Gastroesophageal sphincter (tissue), 4 donors: ENCODE measurements around the gene ACTR3C. TPM values are rescaled to one million over a fixed set of nuclear protein-coding genes. Genes with fewer than 3 reads are reported as not detected.
"Not testable (repeated sequence)": the region's sequence is repeated elsewhere in the genome, so short reads cannot be mapped to it uniquely, and the experiment has no call there.

Source experiments
- ATAC-seq: fragments of 150-250 bp; one replicate; pipeline ENCODE4 v1.9.1; 2016; ENCODE audit warnings: mild to moderate bottlenecking, moderate library complexity
- H3K27ac ChIP-seq, 4 donors: fragments of 200-600 bp; sonication (generic) in 3 of 4; 1 replicate in 3 of 4; 2 replicates in 1 of 4; pipeline ENCODE4 v1.5.1; 2016 to 2019
- H3K27me3 ChIP-seq: fragments of 200-600 bp; sonication (generic); one replicate; pipeline ENCODE4 v1.5.1; 2019
- H3K36me3 ChIP-seq, 2 donors: fragments of 200-600 bp; sonication (generic); one replicate each; pipeline ENCODE4 v1.5.1; 2019; ENCODE audit warnings: control low read depth in 1 of 2
- H3K4me1 ChIP-seq, 3 donors: fragments of 200-600 bp; sonication (generic); 1 replicate in 2 of 3; 2 replicates in 1 of 3; pipeline ENCODE4 v1.5.1; 2016 to 2019; ENCODE audit warnings: control low read depth in 2 of 3
- H3K4me3 ChIP-seq, 2 donors: fragments of 200-600 bp; sonication (generic); one replicate each; pipeline ENCODE4 v1.5.1; 2019; ENCODE audit warnings: mild to moderate bottlenecking in 1 of 2, moderate library complexity in 1 of 2
- H3K9me3 ChIP-seq, 3 donors: fragments of 200-600 bp; sonication (generic); one replicate each; pipeline ENCODE4 v1.5.1; 2017 to 2019; ENCODE audit warnings: control low read depth in 2 of 3
- CTCF ChIP-seq, 4 experiments: fragments of 200-600 bp in 2 of 4; fragments of 450-650 bp in 2 of 4; sonication (generic) in 1 of 4; IDR thresholded peaks; one replicate each; pipeline ENCODE4 v1.5.1; 2017 to 2019; ENCODE audit warnings: antibody characterized with exemption in 4 of 4, mild to moderate bottlenecking in 2 of 4, moderate library complexity in 2 of 4
- EP300 ChIP-seq: sonication (generic); formaldehyde crosslinking; IDR thresholded peaks from one replicate; pipeline ENCODE4 v1.6.1; 2017; ENCODE audit warnings: antibody characterized with exemption, mild to moderate bottlenecking
- POLR2A ChIP-seq, 2 donors: fragments of 450-650 bp; IDR thresholded peaks; one replicate each; pipeline ENCODE4 v1.6.1; 2017; ENCODE audit warnings: antibody characterized with exemption in 2 of 2, mild to moderate bottlenecking in 2 of 2, moderate library complexity in 1 of 2
- POLR2AphosphoS5 ChIP-seq: sonication (generic); formaldehyde crosslinking; IDR thresholded peaks from one replicate; pipeline ENCODE4 v1.6.1; 2017; ENCODE audit warnings: antibody characterized with exemption
- WGBS, 2 donors: methylation state at CpG; one replicate each; pipeline ENCODE4 v1.1.5; 2018; ENCODE audit warnings: low coverage in 1 of 2; 5-methylcytosine and 5-hydroxymethylcytosine counted together
- total RNA-seq, 4 donors: library from RNA; depleted of rRNA; stranded (reverse); fragments of >200 nt; gene quantifications; one replicate each; pipeline ENCODE4 v1.1.0, GENCODE V29; 2016

The ACTR3C gene
- total RNA-seq, 4 donors from 2014 or later, result 6.4 to 10.0 (median 8.1) TPM

- Histone ChIP-seq H3K36me3 (peaks cover 0 to 31% of the 10 kb centered on the region in 2 donors), H3K4me3 (peak overlapping the region; percentile 80 to 89), H3K9me3 (no peaks in the 10 kb centered on the region), H3K4me1 (peaks cover 0 to 35% (median 9%) of the 10 kb centered on the region in 3 donors), H3K27me3 (peaks cover 4% of the 10 kb centered on the region), H3K27ac (peak overlapping the region; percentile 62 to 89 (median 86))
- no peak for TF ChIP-seq CTCF (IDR thresholded peaks at IDR 0.05)
- TF ChIP-seq EP300, result no peak
- TF ChIP-seq POLR2A (IDR thresholded peaks at IDR 0.05), result no peak
- no peak for TF ChIP-seq POLR2AphosphoS5
- peak; percentile 19 for ATAC-seq
- 20 to 38% methylated on average over 4 of the region's 16 CpGs for WGBS, 2 donors
Measured at GRCh38 chr7:150323682-150324372, 482 bp upstream of the ACTR3C start.

GRCh38 chr7:150322114-150322832 is 1.1 kb downstream of the ACTR3C start:
- no peak for ATAC-seq
- Histone ChIP-seq H3K27me3 (peaks cover 4% of the 10 kb centered on the region), H3K4me1 (peaks cover 0 to 35% (median 9%) of the 10 kb centered on the region in 3 donors), H3K36me3 (peaks cover 0 to 16% of the 10 kb centered on the region in 2 donors), H3K4me3 (peak overlapping the region; percentile 80 to 89), H3K27ac (peak overlapping the region in 3 of 4 donors; percentile 86 to 89 (median 87)), H3K9me3 (no peaks in the 10 kb centered on the region)
- 73 to 81% methylated on average over 3 to 4 of the region's 4 CpGs for WGBS, 2 donors
- TF ChIP-seq EP300 (no peak), POLR2AphosphoS5 (no peak), POLR2A (IDR thresholded peaks at IDR 0.05) (no peak), CTCF (IDR thresholded peaks at IDR 0.05) (no peak)

- WGBS, 2 donors, result 90 to 95% methylated on average over 3 of the region's 3 CpGs
- Histone ChIP-seq H3K9me3 (no peaks in the 10 kb centered on the region), H3K36me3 (peaks cover 0 to 11% of the 10 kb centered on the region in 2 donors), H3K27me3 (peaks cover 4% of the 10 kb centered on the region), H3K4me3 (no peak overlapping the region), H3K4me1 (peaks cover 0 to 35% (median 9%) of the 10 kb centered on the region in 3 donors), H3K27ac (no peak overlapping the region)
- TF ChIP-seq POLR2AphosphoS5, result no peak
- TF ChIP-seq POLR2A (IDR thresholded peaks at IDR 0.05), result no peak
- TF ChIP-seq EP300, result no peak
- no peak for TF ChIP-seq CTCF (IDR thresholded peaks at IDR 0.05)
- ATAC-seq, result no peak
Measured at GRCh38 chr7:150321788-150322113, 1.6 kb downstream of the ACTR3C start.

GRCh38 chr7:150317748-150318444 is 5.4 kb downstream of the ACTR3C start:
- Histone ChIP-seq H3K4me3 (no peak overlapping the region), H3K4me1 (peaks cover 0 to 10% (median 6%) of the 10 kb centered on the region in 3 donors), H3K27ac (no peak overlapping the region), H3K36me3 (no peaks in the 10 kb centered on the region), H3K9me3 (no peaks in the 10 kb centered on the region), H3K27me3 (no peaks in the 10 kb centered on the region)
- 55 to 78% methylated on average over 6 to 7 of the region's 7 CpGs for WGBS, 2 donors
- ATAC-seq, result no peak
- TF ChIP-seq POLR2AphosphoS5 (no peak), POLR2A (IDR thresholded peaks at IDR 0.05) (no peak), EP300 (no peak), CTCF (IDR thresholded peaks at IDR 0.05) (no peak)

GRCh38 chr7:150316987-150317386 is 6.4 kb downstream of the ACTR3C start:
- not testable (repeated sequence) for H3K4me1 ChIP-seq, ATAC-seq, H3K36me3 ChIP-seq, H3K9me3 ChIP-seq, H3K4me3 ChIP-seq, H3K27ac ChIP-seq, H3K27me3 ChIP-seq
- 99 to 100% methylated on average over 1 to 6 of the region's 6 CpGs for WGBS, 2 donors
